GM21447 (cell line): Measurements from ENCODE around the gene DHX57.

Source experiments
- ATAC-seq: cut with Tn5 transposase; IDR thresholded peaks from one replicate; pipeline ENCODE4 v1.9.1; 2021; ENCODE audit not compliant: unreplicated experiment

The DHX57 gene

GRCh38 chr2:38751596-38752410 lies 123.9 kb downstream of the DHX57 start:
- ATAC-seq = peak; percentile 8

GRCh38 chr2:38750891-38751595 lies 124.7 kb downstream of the DHX57 start, which contains the start of gene SRSF7:
Gene SRSF7 (minus strand): TSS chr2:38751361. CDS start chr2:38751256, 105 bp downstream.
- ATAC-seq = peak; percentile 78

GRCh38 chr2:38750011-38750890 lies 125.5 kb downstream of the DHX57 start:
- ATAC-seq = peak; percentile 32

GRCh38 chr2:38748943-38749804 lies 126.6 kb downstream of the DHX57 start:
- no peak for ATAC-seq

- no peak for ATAC-seq
Measured at GRCh38 chr2:38748391-38748790, 127.3 kb downstream of the DHX57 start.

- no peak for ATAC-seq
Measured at GRCh38 chr2:38747819-38748218, 127.9 kb downstream of the DHX57 start.
